ENCODE measurements around the gene TACSTD2.
"Not testable (repeated sequence)": the region's sequence is repeated elsewhere in the genome, so short reads cannot be mapped to it uniquely, and the experiment has no call there.

Gene TACSTD2

GRCh38 chr1:58563715-58564114 lies 13.3 kb downstream of the TACSTD2 start:
- DNase-seq (ENCODE audit: low read depth): not testable (repeated sequence)

GRCh38 chr1:58561633-58562032 lies 15.4 kb downstream of the TACSTD2 start:
- DNase-seq (ENCODE audit: low read depth): no peak

DNA sequence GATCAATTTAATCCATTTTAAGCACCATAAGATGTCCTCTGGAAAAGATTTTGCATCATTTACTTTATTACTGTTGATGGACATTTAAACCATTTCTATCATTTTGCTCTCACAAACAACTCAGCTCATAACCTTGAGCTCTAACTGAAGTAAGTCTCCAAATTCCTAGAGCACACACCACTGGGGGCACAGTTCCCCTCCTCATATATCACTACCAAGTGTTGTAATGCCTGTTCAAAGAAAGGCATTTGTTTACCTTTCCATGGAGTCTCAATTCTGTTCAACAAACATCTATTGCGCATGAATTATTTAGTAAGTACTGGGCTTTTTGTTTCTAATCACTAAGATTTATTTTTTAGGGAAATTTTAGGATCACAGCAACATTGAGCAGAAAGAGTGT lies 21.7 kb downstream of the TACSTD2 start:
- no peak for DNase-seq (ENCODE audit: low read depth)

DNA sequence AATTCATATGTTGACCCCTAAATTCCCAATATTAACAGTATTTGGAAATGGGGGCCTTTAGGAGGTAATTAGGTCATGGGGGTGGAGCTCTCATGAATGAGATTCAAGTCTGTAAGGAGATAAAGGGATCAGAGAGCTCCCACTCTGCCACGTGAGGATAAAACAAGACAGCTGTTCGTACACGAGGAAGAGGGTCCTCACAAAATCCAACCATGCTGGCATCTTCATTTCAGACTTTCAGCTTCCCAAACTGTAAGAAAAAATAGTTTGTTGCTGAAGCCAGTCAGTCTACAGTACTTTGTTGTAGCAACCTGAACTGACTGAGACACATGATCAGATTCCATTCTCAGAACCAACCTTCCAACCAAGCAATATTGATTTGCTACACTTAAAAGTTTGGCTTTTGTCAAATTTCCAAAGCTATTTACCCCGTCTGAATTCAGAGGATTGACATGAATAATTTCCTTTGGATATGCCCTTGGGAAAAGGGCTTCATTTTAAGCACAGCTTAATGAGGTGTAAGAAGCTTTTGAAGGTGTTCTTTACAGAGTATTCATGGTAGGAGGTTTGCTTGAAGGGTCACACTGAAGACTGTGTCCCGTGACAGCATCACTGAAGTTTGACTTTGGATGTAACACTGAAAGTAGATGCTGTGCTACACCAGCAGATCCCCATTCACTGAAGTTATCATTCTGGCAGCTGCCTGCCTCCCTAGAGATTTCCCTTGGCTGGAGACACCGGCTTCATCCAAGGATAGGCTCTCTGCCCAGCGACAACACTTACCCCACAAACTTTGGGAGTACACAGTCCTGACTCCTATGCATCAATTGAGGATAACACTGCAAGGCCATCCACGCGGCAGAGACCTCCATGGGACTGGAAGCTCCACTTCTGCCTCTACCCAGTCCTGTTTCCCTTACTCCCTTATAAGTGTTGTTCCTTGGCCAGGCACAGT lies 25.6 kb downstream of the TACSTD2 start:
- no peak for DNase-seq (ENCODE audit: low read depth)

DNA sequence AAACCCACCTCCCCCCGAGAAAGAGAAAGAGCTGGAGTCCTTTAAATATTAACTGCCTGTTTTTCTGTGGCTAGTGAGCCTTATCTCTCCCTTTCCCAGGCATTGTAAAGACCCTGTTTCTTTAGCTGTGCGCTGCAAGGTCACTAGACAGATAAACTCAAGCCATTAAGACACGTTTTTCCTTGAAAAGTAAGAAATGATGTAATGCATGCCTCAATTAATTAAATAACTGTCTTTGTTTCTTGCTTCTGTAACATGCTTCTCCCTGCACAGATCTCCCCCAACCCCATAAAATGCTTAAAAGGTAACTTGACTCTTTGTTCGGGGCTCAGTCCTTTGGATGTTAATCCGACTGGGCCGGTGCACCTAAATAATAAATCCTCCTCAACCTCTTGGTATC lies 27.8 kb downstream of the TACSTD2 start:
- not testable (repeated sequence) for DNase-seq (ENCODE audit: low read depth)

DNA sequence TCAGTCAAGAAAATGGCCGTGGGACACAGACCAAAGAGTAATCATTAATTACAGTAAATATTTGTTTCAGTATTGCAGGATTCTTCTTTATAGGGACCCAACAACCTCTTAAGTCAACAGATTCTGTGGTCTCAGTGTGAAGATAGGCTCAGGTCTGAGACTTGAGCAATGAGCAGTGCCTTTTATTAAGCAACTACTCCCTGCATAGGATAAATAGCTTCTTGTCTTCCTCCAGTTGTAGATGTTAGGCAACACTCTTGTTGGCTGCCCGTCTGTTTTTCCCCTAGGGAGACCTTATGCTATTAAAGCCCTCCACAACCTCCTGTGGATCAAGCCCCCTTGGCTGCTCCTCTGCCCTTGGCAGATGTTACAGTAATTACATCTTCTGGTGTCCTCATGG lies 28.7 kb downstream of the TACSTD2 start:
- no peak for DNase-seq (ENCODE audit: low read depth)

GRCh38 chr1:58546520-58547308 lies 30.3 kb downstream of the TACSTD2 start, which contains the start of gene OMA1:
TSS of gene OMA1 (minus strand) at chr1:58546726. CDS start at chr1:58539294, 7,432 bp downstream.
- peak; percentile 84 for DNase-seq (ENCODE audit: low read depth)

DNA sequence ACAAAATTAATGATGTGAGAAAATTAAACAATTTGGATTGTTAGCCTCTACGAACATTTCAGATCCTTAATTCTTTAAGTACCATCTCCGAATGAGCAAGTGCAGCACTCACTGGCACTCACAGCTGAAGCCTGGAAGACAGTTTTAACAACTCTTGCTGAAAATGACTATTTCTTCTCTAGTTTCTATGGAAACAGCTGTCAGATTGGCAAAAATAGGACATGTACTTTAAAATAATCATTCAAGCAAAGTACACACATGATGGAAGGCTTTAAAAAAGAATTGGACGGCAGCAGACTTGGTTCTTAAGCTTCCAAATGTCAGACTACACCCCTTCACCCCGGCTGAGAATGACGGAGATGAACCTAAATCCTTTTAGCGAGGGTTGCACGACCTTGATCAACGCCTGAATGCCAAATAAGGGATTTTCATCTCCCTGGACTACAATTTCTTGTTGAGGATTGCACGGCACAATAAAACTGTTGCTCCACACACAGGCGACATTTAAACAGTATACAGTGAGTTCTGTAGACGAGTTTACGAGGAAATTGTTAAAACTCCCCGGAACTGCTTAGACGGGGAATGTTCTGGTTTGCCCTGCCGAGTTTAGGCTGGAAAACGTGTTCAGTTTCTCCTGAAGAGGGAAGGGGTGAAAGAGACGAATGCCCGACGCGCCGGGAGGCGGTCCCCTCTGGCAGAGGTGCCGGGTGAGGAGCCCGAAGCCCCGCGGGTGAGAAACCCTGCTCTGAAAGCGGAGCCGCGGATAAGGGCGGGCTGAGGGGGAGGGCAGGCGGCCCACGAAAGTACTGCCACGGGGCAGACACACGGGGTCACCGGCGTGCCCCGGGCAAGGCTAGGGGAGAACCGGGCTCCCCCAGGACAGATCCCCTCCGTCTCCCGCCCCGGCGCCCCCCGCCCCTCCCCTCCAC lies 31.2 kb downstream of the TACSTD2 start:
- DNase-seq (ENCODE audit: low read depth): peak; percentile 39

DNA sequence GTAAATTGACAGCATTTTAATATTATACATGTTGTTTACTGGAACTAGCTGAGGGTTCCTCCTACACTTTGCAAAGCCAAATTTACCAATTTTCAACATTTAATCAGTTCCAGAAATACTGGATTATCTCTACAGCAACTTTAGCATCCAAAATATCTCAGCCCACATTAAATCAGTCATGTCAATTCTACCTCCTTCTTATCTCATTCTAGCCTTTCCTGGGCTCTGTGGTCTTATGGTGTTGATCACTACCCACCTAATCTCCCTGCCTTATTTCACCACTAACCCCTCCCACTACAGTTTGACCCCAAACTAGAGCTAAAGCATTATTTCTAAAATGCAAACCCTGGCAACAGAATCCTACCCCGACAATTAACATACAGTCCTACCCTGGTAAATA lies 33.8 kb downstream of the TACSTD2 start:
- no peak for DNase-seq (ENCODE audit: low read depth)

GRCh38 chr1:58539553-58539952 lies 37.5 kb downstream of the TACSTD2 start:
- no peak for DNase-seq (ENCODE audit: low read depth)

- no peak for DNase-seq (ENCODE audit: low read depth)
These were observed 38.2 kb downstream of the TACSTD2 start for GRCh38 chr1:58538821-58539220.

DNA sequence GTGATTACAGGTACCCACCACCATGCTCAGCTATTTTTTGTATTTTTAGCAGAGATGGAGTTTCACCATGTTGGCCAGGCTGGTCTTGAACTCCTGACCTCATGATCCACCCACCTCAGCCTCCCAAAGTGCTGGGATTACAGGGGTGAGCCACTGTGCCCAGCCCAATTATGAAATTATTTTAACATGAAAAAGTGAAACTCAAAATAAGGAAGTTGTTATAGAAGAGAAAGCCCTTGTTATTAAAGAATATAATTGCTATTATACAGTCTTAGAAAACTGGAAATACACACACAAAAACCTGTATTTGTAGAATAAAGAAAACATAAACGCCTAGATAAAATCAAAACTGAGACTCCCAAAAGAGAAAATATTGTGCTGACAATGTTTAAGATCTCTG lies 45.2 kb downstream of the TACSTD2 start:
- not testable (repeated sequence) for DNase-seq (ENCODE audit: low read depth)

- DNase-seq (ENCODE audit: low read depth): no peak
These were observed 47.8 kb downstream of the TACSTD2 start for GRCh38 chr1:58529284-58529683.

DNA sequence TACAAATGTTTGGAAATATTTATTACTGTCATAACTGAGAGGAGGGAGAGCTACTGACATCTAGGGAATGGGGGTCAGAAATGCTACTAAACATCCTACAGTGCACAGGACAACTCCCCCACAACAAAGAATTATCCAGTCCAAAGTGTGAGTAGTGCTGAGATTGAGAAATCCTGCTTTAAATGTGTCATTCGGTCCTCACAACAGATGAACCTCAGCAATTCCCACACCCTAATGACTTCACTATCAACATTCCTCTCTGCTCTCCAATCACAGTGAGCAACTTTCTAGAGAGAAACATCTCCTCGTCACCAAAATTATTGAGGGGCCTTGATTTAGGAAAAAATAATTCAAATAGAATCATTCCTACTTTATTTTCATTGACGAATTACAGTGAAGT lies 48.5 kb downstream of the TACSTD2 start:
- DNase-seq (ENCODE audit: low read depth): peak; percentile 78

Measured in HS-5 (cell line).